WTC11 (cell line): Measurements from ENCODE around the gene RASSF4. TPM values are rescaled to one million over a fixed set of nuclear protein-coding genes. Genes with fewer than 3 reads are reported as not detected.

Source experiments
- ATAC-seq: fragments of 200-7000 bp; cut with Tn5 transposase; 2 replicates; pipeline ENCODE4 v1.10.0; 2021; ENCODE audit warnings: mild to moderate bottlenecking, moderate library complexity
- CTCF ChIA-PET: fragments of 300-600 bp; sonication (Branson Sonifier 250); formaldehyde crosslinking; loops from one replicate; lab custom pipeline; 2021; ENCODE audit warnings: antibody characterized with exemption; lab: Charles Lee
- POLR2A ChIA-PET: fragments of 350-600 bp; sonication (Branson Sonifier 250); formaldehyde crosslinking; loops from one replicate; lab custom pipeline; 2021; ENCODE audit warnings: antibody characterized with exemption; lab: Charles Lee
- DNase-seq: peaks from one replicate; pipeline ENCODE4 v3.0.0; 2021; ENCODE audit warnings: low spot score
- H3K27ac Mint-ChIP-seq: 2 replicates; pipeline ENCODE4 v1.8.0; 2021; ENCODE audit warnings: mixed read lengths
- H3K27me3 Mint-ChIP-seq: 2 replicates; pipeline ENCODE4 v1.8.0; 2021; ENCODE audit warnings: low read depth, mild to moderate bottlenecking, moderate library complexity, mixed read lengths
- H3K36me3 Mint-ChIP-seq: 2 replicates; pipeline ENCODE4 v1.8.0; 2021; ENCODE audit warnings: mixed read lengths
- H3K4me1 Mint-ChIP-seq: 2 replicates; pipeline ENCODE4 v1.8.0; 2022; ENCODE audit warnings: mixed read lengths
- H3K4me3 Mint-ChIP-seq: 2 replicates; pipeline ENCODE4 v1.8.0; 2021; ENCODE audit warnings: mild to moderate bottlenecking, moderate library complexity, mixed read lengths
- H3K9me3 Mint-ChIP-seq: 2 replicates; pipeline ENCODE4 v1.8.0; 2021; ENCODE audit warnings: mixed read lengths
- ATF1 ChIP-seq: sonication (generic); formaldehyde crosslinking; IDR thresholded peaks from 2 replicates; pipeline ENCODE4 v1.8.1; 2023; ENCODE audit warnings: mild to moderate bottlenecking, moderate library complexity, missing genetic modification reagents
- CBFB ChIP-seq: sonication (generic); formaldehyde crosslinking; IDR thresholded peaks from 2 replicates; pipeline ENCODE4 v1.8.1; 2022; ENCODE audit warnings: mild to moderate bottlenecking, low read depth, missing genetic modification reagents
- ELF4 ChIP-seq: sonication (generic); formaldehyde crosslinking; IDR thresholded peaks from 2 replicates; pipeline ENCODE4 v1.8.1; 2022; ENCODE audit warnings: low read depth, mild to moderate bottlenecking, moderate library complexity, missing genetic modification reagents
- EMX1 ChIP-seq: fragments of 250-450 bp; sonication (Bioruptor Pico); IDR thresholded peaks from 2 replicates; pipeline ENCODE4 v1.8.0; 2021; ENCODE audit warnings: mild to moderate bottlenecking
- FOXJ3 ChIP-seq: sonication (generic); formaldehyde crosslinking; IDR thresholded peaks from 2 replicates; pipeline ENCODE4 v1.9.0; 2021; ENCODE audit warnings: missing genetic modification reagents, mild to moderate bottlenecking, borderline replicate concordance
- MLX ChIP-seq: sonication (generic); formaldehyde crosslinking; IDR thresholded peaks from 2 replicates; pipeline ENCODE4 v1.8.1; 2023; ENCODE audit warnings: mild to moderate bottlenecking, missing genetic modification reagents, moderate library complexity
- NFATC4 ChIP-seq: fragments of 250-450 bp; sonication (Bioruptor Pico); IDR thresholded peaks from 2 replicates; pipeline ENCODE4 v1.9.0; 2021; ENCODE audit warnings: mild to moderate bottlenecking
- NFE2L1 ChIP-seq: sonication (generic); formaldehyde crosslinking; IDR thresholded peaks from 2 replicates; pipeline ENCODE4 v1.8.1; 2023; ENCODE audit warnings: missing genetic modification reagents
- NFYB ChIP-seq: sonication (generic); formaldehyde crosslinking; conservative IDR thresholded peaks from 2 replicates; pipeline ENCODE4 v1.8.0; 2022; ENCODE audit warnings: low read depth, missing genetic modification reagents
- NR2C2 ChIP-seq: sonication (generic); formaldehyde crosslinking; IDR thresholded peaks from 2 replicates; pipeline ENCODE4 v1.8.0; 2022; ENCODE audit warnings: mild to moderate bottlenecking, missing genetic modification reagents
- PRRX2 ChIP-seq: fragments of 250-450 bp; sonication (Bioruptor Pico); IDR thresholded peaks from 2 replicates; pipeline ENCODE4 v1.8.0; 2021; ENCODE audit warnings: mild to moderate bottlenecking
- RELA ChIP-seq: sonication (generic); formaldehyde crosslinking; IDR thresholded peaks from 2 replicates; pipeline ENCODE4 v1.8.1; 2022; ENCODE audit warnings: missing genetic modification reagents, mild to moderate bottlenecking, borderline replicate concordance
- SOX15 ChIP-seq: fragments of 250-450 bp; sonication (Bioruptor Pico); IDR thresholded peaks from 2 replicates; pipeline ENCODE4 v1.9.0; 2021; ENCODE audit warnings: mild to moderate bottlenecking
- ZBTB43 ChIP-seq: sonication (generic); formaldehyde crosslinking; IDR thresholded peaks from 2 replicates; pipeline ENCODE4 v1.8.1; 2023; ENCODE audit warnings: mild to moderate bottlenecking, missing genetic modification reagents
- ZNF232 ChIP-seq: sonication (generic); formaldehyde crosslinking; IDR thresholded peaks from 2 replicates; pipeline ENCODE4 v1.8.0; 2022; ENCODE audit warnings: mild to moderate bottlenecking, missing genetic modification reagents
- ZNF263 ChIP-seq: sonication (generic); formaldehyde crosslinking; IDR thresholded peaks from 2 replicates; pipeline ENCODE4 v1.8.1; 2022; ENCODE audit warnings: low read depth, mild to moderate bottlenecking, moderate library complexity, missing genetic modification reagents
- ZNF425 ChIP-seq: fragments of 250-450 bp; sonication (Bioruptor Pico); conservative IDR thresholded peaks from 2 replicates; pipeline ENCODE4 v1.9.0; 2021; ENCODE audit warnings: mild to moderate bottlenecking
- ZNF512 ChIP-seq: sonication (generic); formaldehyde crosslinking; IDR thresholded peaks from 2 replicates; pipeline ENCODE4 v1.8.1; 2022; ENCODE audit warnings: missing genetic modification reagents, borderline replicate concordance
- total RNA-seq: library from RNA; stranded (reverse); gene quantifications from 3 replicates; pipeline ENCODE4 v1.2.3, GENCODE V29; 2021
- TF ChIP-seq, protein P1 (sequence below): sonication (generic); formaldehyde crosslinking; IDR thresholded peaks from 2 replicates; pipeline ENCODE4 v1.8.1; 2022; ENCODE audit warnings: low read depth, missing genetic modification reagents, borderline replicate concordance
- TF ChIP-seq, protein P2 (sequence below): sonication (generic); formaldehyde crosslinking; IDR thresholded peaks from 2 replicates; pipeline ENCODE4 v1.8.0; 2022; ENCODE audit warnings: missing genetic modification reagents

The RASSF4 gene
- total RNA-seq, 1 experiment from 2014 or later: 15.7 TPM

DNA sequence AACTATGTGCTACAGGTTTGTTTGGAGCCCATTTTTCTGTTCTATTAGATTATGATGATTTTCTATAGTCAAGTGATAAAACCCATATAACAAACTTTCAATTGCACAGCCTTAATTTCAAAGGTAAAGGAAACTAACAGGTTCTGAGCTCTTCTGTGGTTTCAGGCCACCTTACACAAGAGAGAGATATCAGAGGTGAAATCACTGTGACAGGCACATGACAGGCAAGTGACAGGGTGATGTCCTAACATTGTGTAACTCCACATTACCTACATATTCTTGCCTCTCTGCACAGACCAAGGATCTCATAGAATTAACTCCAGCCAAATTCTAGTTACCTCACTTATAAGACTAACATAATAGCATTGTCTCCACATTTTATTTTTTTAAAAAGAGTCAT, 76.1 kb downstream of the RASSF4 start:
- TF ChIP-seq EMX1 (CRISPR knock-in tag) (no peak), MLX (no peak), NFYB (CRISPR knock-in tag) (no peak), FOXJ3 (no peak), PRRX2 (CRISPR knock-in tag) (no peak), ZNF263 (CRISPR knock-in tag) (no peak), ATF1 (CRISPR knock-in tag) (no peak), NR2C2 (CRISPR knock-in tag) (no peak), NFATC4 (no peak), SOX15 (CRISPR knock-in tag) (no peak)
- TF ChIP-seq, protein P1, sequence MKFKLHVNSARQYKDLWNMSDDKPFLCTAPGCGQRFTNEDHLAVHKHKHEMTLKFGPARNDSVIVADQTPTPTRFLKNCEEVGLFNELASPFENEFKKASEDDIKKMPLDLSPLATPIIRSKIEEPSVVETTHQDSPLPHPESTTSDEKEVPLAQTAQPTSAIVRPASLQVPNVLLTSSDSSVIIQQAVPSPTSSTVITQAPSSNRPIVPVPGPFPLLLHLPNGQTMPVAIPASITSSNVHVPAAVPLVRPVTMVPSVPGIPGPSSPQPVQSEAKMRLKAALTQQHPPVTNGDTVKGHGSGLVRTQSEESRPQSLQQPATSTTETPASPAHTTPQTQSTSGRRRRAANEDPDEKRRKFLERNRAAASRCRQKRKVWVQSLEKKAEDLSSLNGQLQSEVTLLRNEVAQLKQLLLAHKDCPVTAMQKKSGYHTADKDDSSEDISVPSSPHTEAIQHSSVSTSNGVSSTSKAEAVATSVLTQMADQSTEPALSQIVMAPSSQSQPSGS: no peak
- TF ChIP-seq, protein P2, sequence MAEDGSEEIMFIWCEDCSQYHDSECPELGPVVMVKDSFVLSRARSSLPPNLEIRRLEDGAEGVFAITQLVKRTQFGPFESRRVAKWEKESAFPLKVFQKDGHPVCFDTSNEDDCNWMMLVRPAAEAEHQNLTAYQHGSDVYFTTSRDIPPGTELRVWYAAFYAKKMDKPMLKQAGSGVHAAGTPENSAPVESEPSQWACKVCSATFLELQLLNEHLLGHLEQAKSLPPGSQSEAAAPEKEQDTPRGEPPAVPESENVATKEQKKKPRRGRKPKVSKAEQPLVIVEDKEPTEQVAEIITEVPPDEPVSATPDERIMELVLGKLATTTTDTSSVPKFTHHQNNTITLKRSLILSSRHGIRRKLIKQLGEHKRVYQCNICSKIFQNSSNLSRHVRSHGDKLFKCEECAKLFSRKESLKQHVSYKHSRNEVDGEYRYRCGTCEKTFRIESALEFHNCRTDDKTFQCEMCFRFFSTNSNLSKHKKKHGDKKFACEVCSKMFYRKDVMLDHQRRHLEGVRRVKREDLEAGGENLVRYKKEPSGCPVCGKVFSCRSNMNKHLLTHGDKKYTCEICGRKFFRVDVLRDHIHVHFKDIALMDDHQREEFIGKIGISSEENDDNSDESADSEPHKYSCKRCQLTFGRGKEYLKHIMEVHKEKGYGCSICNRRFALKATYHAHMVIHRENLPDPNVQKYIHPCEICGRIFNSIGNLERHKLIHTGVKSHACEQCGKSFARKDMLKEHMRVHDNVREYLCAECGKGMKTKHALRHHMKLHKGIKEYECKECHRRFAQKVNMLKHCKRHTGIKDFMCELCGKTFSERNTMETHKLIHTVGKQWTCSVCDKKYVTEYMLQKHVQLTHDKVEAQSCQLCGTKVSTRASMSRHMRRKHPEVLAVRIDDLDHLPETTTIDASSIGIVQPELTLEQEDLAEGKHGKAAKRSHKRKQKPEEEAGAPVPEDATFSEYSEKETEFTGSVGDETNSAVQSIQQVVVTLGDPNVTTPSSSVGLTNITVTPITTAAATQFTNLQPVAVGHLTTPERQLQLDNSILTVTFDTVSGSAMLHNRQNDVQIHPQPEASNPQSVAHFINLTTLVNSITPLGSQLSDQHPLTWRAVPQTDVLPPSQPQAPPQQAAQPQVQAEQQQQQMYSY (CRISPR knock-in tag): no peak
- ATAC-seq: no peak
- ChIA-PET POLR2A (no interaction called here), CTCF (no interaction called here)
- Mint-ChIP-seq H3K27me3 (no peaks in the 10 kb centered on the region; the same call in 1 of the 2 replicates), H3K4me3 (no peak overlapping the region), H3K36me3 (peaks cover 22% of the 10 kb centered on the region), H3K9me3 (peaks cover 38% of the 10 kb centered on the region), H3K27ac (no peak overlapping the region), H3K4me1 (peaks cover under 1% of the 10 kb centered on the region; the same call in 1 of the 2 replicates)
- DNase-seq: no peak

DNA sequence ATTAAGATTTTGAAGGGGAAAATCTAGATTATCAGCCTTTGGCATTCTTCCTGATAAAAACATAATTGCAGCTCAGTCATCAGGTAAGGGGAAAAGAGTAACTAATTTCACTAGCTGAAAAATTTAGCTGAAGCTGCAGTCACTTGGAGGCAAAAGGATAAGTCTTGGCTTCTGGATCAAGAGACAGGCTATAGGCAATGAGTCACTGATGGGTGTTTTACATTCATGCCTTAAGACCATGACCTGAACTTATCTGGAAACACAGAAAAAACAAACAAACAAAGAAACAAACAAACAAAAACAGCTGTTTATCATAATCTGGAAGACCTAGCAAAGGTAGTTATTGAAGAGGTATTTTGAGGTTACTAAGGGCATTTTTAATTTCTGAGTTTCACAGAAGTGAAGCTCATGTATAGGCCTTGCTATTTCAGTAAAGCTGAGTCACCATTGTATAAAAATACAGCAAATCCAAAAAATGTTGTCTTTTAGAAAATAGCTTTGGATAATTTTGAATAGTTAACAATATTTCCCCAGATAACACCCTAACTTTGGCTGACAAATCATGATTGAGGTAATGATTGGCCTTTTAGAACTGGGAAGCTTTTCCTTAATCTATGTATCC, 81.4 kb downstream of the RASSF4 start:
- Mint-ChIP-seq H3K36me3 (no peaks in the 10 kb centered on the region), H3K9me3 (peaks cover 9% of the 10 kb centered on the region), H3K4me3 (no peak overlapping the region), H3K27ac (no peak overlapping the region), H3K27me3 (no peaks in the 10 kb centered on the region), H3K4me1 (peaks cover 38% of the 10 kb centered on the region)
- CTCF ChIA-PET: no interaction called here
- DNase-seq: no peak
- POLR2A ChIA-PET: no interaction called here
- no peak for ATAC-seq
- TF ChIP-seq CBFB (CRISPR knock-in tag) (no peak), NR2C2 (CRISPR knock-in tag) (no peak), ZNF512 (CRISPR knock-in tag) (no peak), ZNF425 (no peak), ELF4 (CRISPR knock-in tag) (no peak), RELA (no peak), ZBTB43 (CRISPR knock-in tag) (no peak), ZNF232 (CRISPR knock-in tag) (no peak), FOXJ3 (no peak), NFATC4 (no peak), NFE2L1 (no peak), ZNF263 (CRISPR knock-in tag) (no peak)
